ENCODE measurements around the gene VWA8.
A peak's percentile ranks its signal among the peaks of the same experiment; 100 is the strongest.

The VWA8 gene

GRCh38 chr13:41568143-41568971, 392.6 kb downstream of the VWA8 start:
- no peak for DNase-seq (ENCODE audit: low read depth)
- no peak overlapping the region for H3K4me3 ChIP-seq (ENCODE audit: low read depth, low read length)
- no peak for TF ChIP-seq CTCF (conservative IDR thresholded peaks at IDR 0.05; ENCODE audit: low read depth, low read length)

GRCh38 chr13:41567363-41567762, 393.5 kb downstream of the VWA8 start:
- TF ChIP-seq CTCF (conservative IDR thresholded peaks at IDR 0.05; ENCODE audit: low read depth, low read length) = no peak
- H3K4me3 ChIP-seq (ENCODE audit: low read depth, low read length) = no peak overlapping the region
- DNase-seq (ENCODE audit: low read depth) = no peak

GRCh38 chr13:41565846-41566245, 395.1 kb downstream of the VWA8 start:
- no peak for DNase-seq (ENCODE audit: low read depth)

GRCh38 chr13:41565216-41565615, 395.7 kb downstream of the VWA8 start:
- H3K4me3 ChIP-seq (ENCODE audit: low read depth, low read length) = no peak overlapping the region
- peak; percentile 85 for DNase-seq (ENCODE audit: low read depth)
- TF ChIP-seq CTCF (conservative IDR thresholded peaks at IDR 0.05; ENCODE audit: low read depth, low read length) = no peak

More at GRCh38 chr13:41565846-41566245, 395.1 kb downstream of the VWA8 start:
- H3K4me3 ChIP-seq (ENCODE audit: low read depth, low read length) = no peak overlapping the region
- no peak for TF ChIP-seq CTCF (conservative IDR thresholded peaks at IDR 0.05; ENCODE audit: low read depth, low read length)

- peak; percentile 16 for DNase-seq (ENCODE audit: low read depth)
- TF ChIP-seq CTCF (conservative IDR thresholded peaks at IDR 0.05; ENCODE audit: low read depth, low read length) = no peak
- H3K4me3 ChIP-seq (ENCODE audit: low read depth, low read length) = no peak overlapping the region
Observed at GRCh38 chr13:41563984-41564365, 396.9 kb downstream of the VWA8 start.

- TF ChIP-seq CTCF (conservative IDR thresholded peaks at IDR 0.05; ENCODE audit: low read depth, low read length) = no peak
- DNase-seq (ENCODE audit: low read depth) = peak; percentile 97
- no peak overlapping the region for H3K4me3 ChIP-seq (ENCODE audit: low read depth, low read length)
Observed at GRCh38 chr13:41563341-41563983, 397.4 kb downstream of the VWA8 start.

All from choroid plexus epithelial cell (primary cell).